ENCODE measurements around the gene HUS1B.

- TF ChIP-seq GATA3 (IDR thresholded peaks at IDR 0.05; ENCODE audit: low read depth, low read length) (no peak), GATA2 (IDR thresholded peaks at IDR 0.05; ENCODE audit: low read depth, low read length) (no peak)
Observed at GRCh38 chr6:658244-658643, 1.3 kb upstream of the HUS1B start.

All from SH-SY5Y (cell line).